ENCODE data around the gene GPATCH3. TPM values are rescaled to one million over a fixed set of nuclear protein-coding genes. Genes with fewer than 3 reads are reported as not detected.
"Not testable (repeated sequence)": the region's sequence is repeated elsewhere in the genome, so short reads cannot be mapped to it uniquely, and the experiment has no call there.

Gene GPATCH3
- total RNA-seq, 1 donor from 2014 or later = 18.1 TPM

DNA sequence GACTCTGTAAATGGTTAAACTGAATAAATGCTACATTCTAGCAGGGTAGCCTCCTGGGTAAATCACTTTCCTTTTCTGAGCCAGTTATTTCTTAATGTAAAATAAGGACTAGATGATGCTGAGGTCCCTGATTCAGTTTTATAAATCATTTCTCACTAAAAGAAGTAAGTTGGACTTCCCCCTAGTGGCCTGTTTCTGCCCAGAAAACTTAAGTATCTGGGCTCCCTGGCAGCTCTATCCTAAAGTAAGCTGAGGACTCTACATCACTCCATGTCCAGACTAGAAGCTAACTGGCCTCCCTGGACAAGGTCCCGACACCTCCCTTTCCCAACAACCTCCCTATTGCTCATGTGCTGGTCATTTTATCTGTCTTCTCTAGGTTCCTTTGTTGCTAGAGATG, 13.1 kb downstream of the GPATCH3 start:
- DNase-seq = no peak
- ATAC-seq = no peak
- peaks cover 11% of the 10 kb centered on the region for H3K4me1 ChIP-seq
- no peaks in the 10 kb centered on the region for H3K27me3 ChIP-seq
- no peaks in the 10 kb centered on the region for H3K9me3 ChIP-seq
- TF ChIP-seq, protein P1, sequence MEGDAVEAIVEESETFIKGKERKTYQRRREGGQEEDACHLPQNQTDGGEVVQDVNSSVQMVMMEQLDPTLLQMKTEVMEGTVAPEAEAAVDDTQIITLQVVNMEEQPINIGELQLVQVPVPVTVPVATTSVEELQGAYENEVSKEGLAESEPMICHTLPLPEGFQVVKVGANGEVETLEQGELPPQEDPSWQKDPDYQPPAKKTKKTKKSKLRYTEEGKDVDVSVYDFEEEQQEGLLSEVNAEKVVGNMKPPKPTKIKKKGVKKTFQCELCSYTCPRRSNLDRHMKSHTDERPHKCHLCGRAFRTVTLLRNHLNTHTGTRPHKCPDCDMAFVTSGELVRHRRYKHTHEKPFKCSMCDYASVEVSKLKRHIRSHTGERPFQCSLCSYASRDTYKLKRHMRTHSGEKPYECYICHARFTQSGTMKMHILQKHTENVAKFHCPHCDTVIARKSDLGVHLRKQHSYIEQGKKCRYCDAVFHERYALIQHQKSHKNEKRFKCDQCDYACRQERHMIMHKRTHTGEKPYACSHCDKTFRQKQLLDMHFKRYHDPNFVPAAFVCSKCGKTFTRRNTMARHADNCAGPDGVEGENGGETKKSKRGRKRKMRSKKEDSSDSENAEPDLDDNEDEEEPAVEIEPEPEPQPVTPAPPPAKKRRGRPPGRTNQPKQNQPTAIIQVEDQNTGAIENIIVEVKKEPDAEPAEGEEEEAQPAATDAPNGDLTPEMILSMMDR (IDR thresholded peaks at IDR 0.05) = peak; percentile 39
- no peak overlapping the region for H3K4me3 ChIP-seq
- H3K36me3 ChIP-seq = peaks cover 72% of the 10 kb centered on the region
- no peak overlapping the region for H3K27ac ChIP-seq
- intact Hi-C loops (cut with DNase I) = loop anchor here (10.0 kb wide), 1 partner anchor 82 kb away; no protein-coding TSS in a partner anchor

DNA sequence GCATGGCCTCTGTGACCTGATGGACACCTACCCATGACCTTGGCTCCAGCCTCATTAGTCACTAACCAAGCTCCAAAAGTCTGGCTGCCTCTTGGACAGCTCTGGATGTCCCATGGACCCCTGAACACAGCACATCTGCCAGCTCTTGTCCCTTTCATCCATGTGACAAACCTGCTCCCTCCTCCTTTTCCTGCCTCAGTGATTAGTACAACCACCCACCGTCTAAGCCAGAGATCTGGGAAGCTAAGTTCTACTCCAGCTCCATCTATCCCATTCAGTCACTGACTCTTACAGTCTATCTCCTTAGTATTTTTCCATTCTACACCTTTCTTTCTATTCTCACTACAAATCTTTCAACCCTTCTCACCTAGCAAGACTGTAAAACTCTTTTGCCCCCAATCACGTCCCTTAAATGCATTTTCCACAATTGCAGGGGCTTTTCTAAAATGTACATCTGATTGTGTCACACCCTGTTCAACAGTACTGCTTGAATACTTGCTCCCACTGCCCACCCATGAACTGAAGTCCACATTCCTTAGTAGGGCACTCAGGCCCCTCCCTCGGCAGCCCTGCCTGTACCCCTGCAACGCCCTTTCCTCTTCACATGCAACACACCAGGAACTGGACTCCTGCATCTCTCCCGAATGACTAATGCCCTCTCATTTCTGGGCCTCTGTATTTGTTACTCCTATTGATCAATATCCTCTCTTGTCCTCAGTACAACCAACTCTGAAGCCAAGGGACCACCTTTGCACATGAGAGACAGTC, 17.4 kb downstream of the GPATCH3 start:
- intact Hi-C loops (cut with DNase I) = loop anchor here (10.0 kb wide), 1 partner anchor 78 kb away; no protein-coding TSS in a partner anchor
- Histone ChIP-seq H3K27me3 (no peaks in the 10 kb centered on the region), H3K27ac (no peak overlapping the region), H3K9me3 (no peaks in the 10 kb centered on the region), H3K4me3 (no peak overlapping the region), H3K4me1 (no peaks in the 10 kb centered on the region), H3K36me3 (peaks cover 98% of the 10 kb centered on the region)
- DNase-seq = no peak
- no peak for ATAC-seq
- TF ChIP-seq, protein P1 (IDR thresholded peaks at IDR 0.05) = no peak

DNA sequence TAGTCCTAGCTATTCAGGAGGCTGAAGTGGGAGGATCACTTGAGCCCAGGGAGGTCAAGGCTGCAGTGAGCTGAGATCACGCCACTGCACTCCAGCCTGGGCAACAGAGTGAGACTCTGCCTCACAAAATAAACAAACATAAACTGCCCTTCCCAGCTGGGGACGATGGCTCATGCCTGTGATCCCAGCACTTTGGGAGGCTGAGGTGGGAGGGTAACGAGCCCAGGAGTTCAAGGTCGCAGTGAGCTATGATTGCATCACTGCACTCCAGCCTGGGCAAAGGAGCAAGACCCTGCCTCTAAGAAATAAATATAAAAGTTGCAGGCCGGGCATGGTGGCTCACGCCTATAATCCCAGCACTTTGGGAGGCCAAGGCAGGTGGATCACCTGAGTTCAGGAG, 18.7 kb downstream of the GPATCH3 start:
- not testable (repeated sequence) for ATAC-seq, H3K27me3 ChIP-seq, H3K9me3 ChIP-seq, H3K4me1 ChIP-seq, H3K27ac ChIP-seq, H3K4me3 ChIP-seq, DNase-seq
- intact Hi-C loops (cut with DNase I) = loop anchor here (10.0 kb wide), 1 partner anchor 77 kb away; no protein-coding TSS in a partner anchor
- peaks cover 97% of the 10 kb centered on the region for H3K36me3 ChIP-seq

DNA sequence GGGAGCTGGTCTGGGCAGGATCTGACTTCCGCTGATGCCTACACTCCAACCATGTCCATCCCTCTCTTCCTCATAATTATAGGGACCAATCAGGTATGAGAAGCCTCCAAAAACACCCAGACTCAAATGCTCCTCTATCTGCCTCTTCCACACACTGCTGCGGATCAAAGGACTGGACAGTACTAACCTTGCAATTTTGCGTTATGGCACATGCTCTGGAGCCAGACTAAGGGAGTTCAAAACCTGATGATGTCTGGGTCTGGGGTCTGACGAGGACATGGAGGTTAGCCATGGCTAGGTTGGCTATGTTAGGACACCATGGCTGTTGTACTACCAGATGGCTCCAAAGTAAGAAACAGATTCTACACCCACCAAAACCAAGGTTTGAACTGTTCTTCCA, 20.5 kb downstream of the GPATCH3 start:
- ATAC-seq (no peak), DNase-seq (no peak)
- H3K36me3 ChIP-seq = peaks cover 84% of the 10 kb centered on the region
- H3K4me1 ChIP-seq = no peaks in the 10 kb centered on the region
- no peak overlapping the region for H3K27ac ChIP-seq
- no peak overlapping the region for H3K4me3 ChIP-seq
- TF ChIP-seq, protein P1 (IDR thresholded peaks at IDR 0.05) = no peak
- H3K27me3 ChIP-seq = no peaks in the 10 kb centered on the region
- no peaks in the 10 kb centered on the region for H3K9me3 ChIP-seq
- intact Hi-C loops (cut with DNase I) = loop anchor here (10.0 kb wide), 1 partner anchor 75 kb away; no protein-coding TSS in a partner anchor

DNA sequence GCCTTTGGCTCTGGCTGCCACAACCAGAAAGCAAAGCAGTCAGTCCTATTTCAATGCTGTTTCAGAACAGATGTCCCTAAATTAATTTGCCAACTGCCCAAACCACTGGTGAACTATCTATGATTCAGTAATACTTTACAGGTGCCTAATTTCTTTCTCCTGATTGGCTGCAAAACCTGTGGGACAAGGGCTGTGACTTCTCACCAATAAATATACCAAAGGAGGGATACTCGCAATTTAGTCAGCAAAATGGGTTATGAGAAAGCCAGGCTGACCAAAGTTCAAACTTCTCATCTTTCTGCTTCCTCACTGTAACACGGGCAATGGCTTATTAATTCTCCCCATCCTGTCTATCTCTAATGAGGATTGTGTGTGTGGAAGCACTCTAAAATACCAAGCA, 22.9 kb downstream of the GPATCH3 start:
- Histone ChIP-seq H3K9me3 (no peaks in the 10 kb centered on the region), H3K4me1 (no peaks in the 10 kb centered on the region), H3K27ac (no peak overlapping the region), H3K36me3 (peaks cover 59% of the 10 kb centered on the region), H3K27me3 (no peaks in the 10 kb centered on the region), H3K4me3 (no peak overlapping the region)
- DNase-seq = no peak
- intact Hi-C loops (cut with DNase I) = no loop called here
- ATAC-seq = no peak
- TF ChIP-seq, protein P1 (IDR thresholded peaks at IDR 0.05) = no peak

DNA sequence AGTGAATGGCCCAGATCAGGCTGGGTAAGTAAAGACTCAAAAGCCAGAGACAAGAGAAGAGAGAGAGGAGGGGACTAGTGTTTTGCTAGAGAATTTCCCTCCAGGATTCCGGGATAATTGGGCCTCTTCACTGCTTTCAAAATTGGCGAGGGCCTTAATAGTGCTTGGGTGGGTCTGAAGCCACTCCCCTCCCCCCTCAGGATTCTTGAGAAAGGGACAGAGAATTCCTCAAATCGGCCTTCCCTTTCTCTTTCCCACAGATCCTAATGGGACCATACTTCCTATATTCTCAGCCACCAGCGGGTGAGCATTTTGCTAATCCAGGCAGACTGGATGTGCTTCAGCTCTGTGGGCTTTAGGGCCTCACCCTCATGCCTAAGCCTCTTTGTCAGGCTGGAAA, 25.4 kb downstream of the GPATCH3 start:
- TF ChIP-seq, protein P1 (IDR thresholded peaks at IDR 0.05) = no peak
- intact Hi-C loops (cut with DNase I) = no loop called here

DNA sequence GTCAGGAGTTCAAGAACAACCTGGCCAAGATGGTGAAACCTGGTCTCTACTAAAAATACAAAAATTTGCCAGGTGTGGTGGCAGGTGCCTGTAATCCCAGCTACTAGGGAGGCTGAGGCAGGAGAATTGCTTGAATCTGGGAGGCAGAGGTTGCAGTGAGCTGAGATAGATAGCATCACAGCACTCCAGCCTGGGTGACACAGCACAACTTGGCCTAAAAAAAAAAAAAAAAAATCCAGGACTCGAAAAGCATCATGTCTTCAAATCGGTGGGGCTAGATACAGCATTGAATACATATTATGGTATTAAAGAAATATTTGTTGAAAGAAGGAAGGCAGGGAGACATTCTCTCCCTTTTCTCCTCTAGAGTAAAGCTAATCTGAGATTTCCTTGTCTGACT, 27.2 kb downstream of the GPATCH3 start:
- H3K27ac ChIP-seq; intact Hi-C loops (cut with DNase I); H3K4me1 ChIP-seq; H3K4me3 ChIP-seq; ATAC-seq; DNase-seq; H3K9me3 ChIP-seq; H3K27me3 ChIP-seq: not testable (repeated sequence)
- peaks cover 18% of the 10 kb centered on the region for H3K36me3 ChIP-seq

More for the DNA sequence above, 25.4 kb downstream of the GPATCH3 start:
- Histone ChIP-seq H3K27ac (no peak overlapping the region), H3K9me3 (no peaks in the 10 kb centered on the region), H3K27me3 (no peaks in the 10 kb centered on the region), H3K4me1 (no peaks in the 10 kb centered on the region), H3K4me3 (no peak overlapping the region), H3K36me3 (peaks cover 36% of the 10 kb centered on the region)
- ATAC-seq = no peak
- no peak for DNase-seq

All from upper lobe of right lung (tissue), 1 donor.